ENCODE results near the gene PGAM5.
"Not testable (repeated sequence)": the region's sequence is repeated elsewhere in the genome, so short reads cannot be mapped to it uniquely, and the experiment has no call there.

Gene PGAM5

GRCh38 chr12:132754160-132754932, 43.7 kb downstream of the PGAM5 start:
- DNase-seq: no peak

GRCh38 chr12:132758825-132759224, 48.2 kb downstream of the PGAM5 start:
- not testable (repeated sequence) for DNase-seq

DNA sequence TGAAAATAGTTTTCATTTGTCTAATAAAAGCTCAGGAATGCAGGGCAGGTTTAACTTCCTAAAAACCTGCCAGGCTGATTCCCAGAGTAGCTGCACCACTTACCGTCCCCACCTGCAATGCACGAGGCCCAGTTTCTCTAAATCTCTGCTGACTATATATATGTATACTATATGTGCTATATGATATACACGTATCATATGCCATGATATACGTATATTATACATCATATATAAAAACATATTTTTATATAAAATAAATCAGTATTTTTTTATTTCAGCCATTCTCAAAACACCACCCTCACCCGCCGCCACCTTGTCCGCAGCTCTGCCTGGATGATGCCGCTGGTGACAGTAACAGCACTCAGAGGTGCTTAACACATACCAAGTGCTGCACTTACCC, 48.7 kb downstream of the PGAM5 start:
- no peak for DNase-seq

DNA sequence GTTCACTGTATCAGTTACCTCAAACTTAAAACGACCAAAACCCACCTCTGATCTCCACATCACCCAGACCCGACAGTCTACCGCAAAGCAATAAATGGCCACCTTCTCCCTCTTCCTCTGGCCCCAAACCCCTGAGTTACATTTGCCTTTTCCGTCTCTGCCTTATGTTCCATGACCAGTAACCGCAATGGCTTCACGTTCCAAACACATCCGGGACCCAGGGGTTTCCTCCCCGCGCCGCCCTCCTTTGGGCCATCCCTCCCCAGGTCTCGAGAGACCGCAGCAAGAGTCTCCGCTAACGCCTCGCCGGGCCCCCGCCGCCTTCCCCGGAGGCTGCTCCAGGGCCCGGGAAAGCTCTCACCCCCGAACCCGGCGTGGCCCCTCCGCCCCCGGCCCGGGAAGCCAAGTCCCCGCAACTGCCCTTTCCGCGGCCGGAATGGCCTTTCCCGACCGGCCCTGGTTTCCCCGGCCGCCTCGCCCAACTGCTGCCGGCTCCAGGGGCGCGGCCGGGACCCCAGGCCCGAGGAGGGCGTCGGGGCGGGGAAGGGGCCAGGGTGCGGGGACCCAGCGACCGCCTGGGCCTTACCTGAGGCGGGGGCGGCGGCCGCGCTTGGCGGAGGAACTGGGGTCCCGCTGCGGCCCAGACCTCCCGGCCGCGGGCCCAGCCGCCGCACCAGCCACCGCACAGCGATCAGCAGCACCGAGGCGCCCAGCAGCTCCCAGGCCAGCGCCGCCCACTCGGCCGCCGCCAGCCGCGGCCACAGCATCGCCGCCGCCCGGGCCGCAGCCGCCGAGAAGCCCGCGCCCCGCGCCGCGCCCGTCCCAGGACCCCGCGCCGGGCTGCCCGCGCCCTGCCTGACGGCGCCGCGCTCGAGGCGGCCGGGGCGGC, 50.6 kb downstream of the PGAM5 start, which contains the start of gene ANKLE2:
Gene ANKLE2 (minus strand): TSS at position 801 of the 889 bp plus-strand sequence. CDS start 34 bp downstream, at position 767.
- DNase-seq: peak; percentile 54 to 61

DNA sequence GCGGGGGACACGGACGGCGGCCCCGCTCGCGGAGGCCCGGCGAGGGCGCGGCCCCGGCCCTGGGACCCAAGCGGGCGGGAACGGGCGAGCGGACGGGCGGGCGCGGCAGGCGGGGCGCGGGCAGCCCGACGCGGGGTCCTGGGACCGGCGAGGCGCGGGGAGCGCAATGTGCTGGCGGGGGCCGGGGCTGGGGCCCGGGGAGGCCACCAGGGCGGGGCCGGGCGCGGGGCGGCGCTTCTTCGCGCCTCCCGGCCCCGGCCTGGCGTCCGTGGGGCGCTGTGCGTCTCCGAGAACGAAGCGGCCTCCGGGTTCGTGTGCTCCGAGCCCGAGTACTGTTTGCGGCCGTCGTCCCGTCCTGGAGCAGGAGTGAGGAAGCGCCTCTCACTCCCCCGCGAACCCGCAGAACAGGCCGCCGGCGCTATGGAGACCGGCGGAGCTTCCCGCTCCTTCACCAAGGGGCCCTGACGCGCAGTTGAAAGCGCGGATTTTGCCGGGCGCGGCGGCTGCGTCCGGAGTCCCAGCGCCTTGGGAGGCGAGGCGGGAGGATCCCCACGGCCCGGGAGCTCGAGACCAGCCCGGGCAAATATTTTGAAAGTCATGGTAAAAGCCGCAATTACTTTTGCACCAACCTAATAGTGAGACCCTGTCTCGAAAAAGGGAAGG, 51.4 kb downstream of the PGAM5 start:
- peak; percentile 72 to 86 for DNase-seq

DNA sequence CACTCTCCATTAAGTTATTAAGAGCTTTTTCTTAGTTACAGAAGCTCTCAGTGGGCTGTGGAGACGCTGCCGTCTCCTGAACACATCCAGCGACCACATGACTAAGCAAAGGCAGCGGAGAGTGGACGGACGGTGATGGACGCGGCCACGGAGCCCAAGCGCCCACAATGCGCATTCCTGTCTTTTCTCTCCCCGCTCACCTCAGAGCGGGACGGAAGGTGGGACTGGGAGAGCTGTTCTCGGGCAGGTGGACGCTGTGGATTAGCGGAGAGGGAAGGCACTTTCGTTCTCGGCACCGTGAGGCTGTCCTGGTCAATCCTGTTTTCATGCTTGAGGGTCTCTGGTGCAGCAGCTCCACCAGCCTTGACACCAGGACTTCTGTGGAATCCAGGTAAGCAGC, 53.6 kb downstream of the PGAM5 start:
- no peak for DNase-seq

GRCh38 chr12:132765361-132765760, 54.7 kb downstream of the PGAM5 start:
- no peak for DNase-seq

GRCh38 chr12:132766380-132767085, 55.9 kb downstream of the PGAM5 start:
- DNase-seq: no peak

GRCh38 chr12:132771126-132771838, 60.6 kb downstream of the PGAM5 start:
- DNase-seq: no peak

Measured in stimulated activated CD4-positive, alpha-beta T cell treated with anti-CD3 and anti-CD28 coated beads, Interleukin-2, amount 100 ng/mL, for 48 hours (primary cell).